Endothelial cell of umbilical vein (primary cell): ENCODE data around the gene SLC5A2. TPM values are rescaled to one million over a fixed set of nuclear protein-coding genes. Genes with fewer than 3 reads are reported as not detected.

ENCODE experiments used
- BruUV-seq: library from RNA; stranded (reverse); fragments of 400-500 nt; replicated peaks from 2 replicates; lab custom pipeline; 2021; lab: Mats Ljungman, UMichigan
- CTCF ChIA-PET: fragments of 300-600, 350-600 bp; sonication (Branson Sonifier 250); formaldehyde crosslinking; loops from one replicate; lab custom pipeline; 2021; ENCODE audit warnings: antibody characterized with exemption, inconsistent platforms; lab: Charles Lee
- POLR2A ChIA-PET: fragments of 300-600, 350-600 bp; sonication (Branson Sonifier 250); formaldehyde crosslinking; loops from one replicate; lab custom pipeline; 2021; ENCODE audit warnings: antibody characterized with exemption, inconsistent platforms; lab: Charles Lee
- DNase-seq: peaks from one replicate; pipeline ENCODE4 v3.0.0-alpha.2; 2011; ENCODE audit warnings: low read depth, low spot score
- FAIRE-seq: peaks from 2 replicates; lab custom pipeline; 2011; peaks lifted over from hg19 to GRCh38; lab: Jason Lieb, UNC
- H2AFZ ChIP-seq: 2 replicates; pipeline ENCODE4 v1.6.0; 2012; ENCODE audit warnings: low read depth, low read length, control low read depth, inconsistent platforms
- H3K27ac ChIP-seq: 2 replicates; pipeline ENCODE4 v1.5.1; 2011; ENCODE audit warnings: low read depth, mild to moderate bottlenecking, control low read depth, low read length, moderate library complexity; ENCODE audit not compliant: insufficient read depth
- H3K27me3 ChIP-seq, 2 experiments: 2 replicates each; pipeline versions ENCODE4 v1.6.0 to v1.6.1; 2011; ENCODE audit warnings: low read length in 2 of 2, mixed read lengths in 1 of 2; ENCODE audit not compliant: control insufficient read depth in 2 of 2, insufficient read depth in 2 of 2
- H3K36me3 ChIP-seq, 2 experiments: 2 replicates in 1 of 2; 3 replicates in 1 of 2; pipeline ENCODE4 v1.5.1; 2011; ENCODE audit warnings: low read length in 2 of 2, mild to moderate bottlenecking in 1 of 2, moderate library complexity in 1 of 2; ENCODE audit not compliant: control insufficient read depth in 2 of 2, insufficient read depth in 2 of 2; ENCODE audit errors: extremely low read depth in 1 of 2
- H3K4me1 ChIP-seq: 3 replicates; pipeline ENCODE4 v1.5.1; 2011; ENCODE audit warnings: mild to moderate bottlenecking, low read length; ENCODE audit not compliant: control insufficient read depth, insufficient read depth; ENCODE audit errors: extremely low read depth
- H3K4me2 ChIP-seq: 2 replicates; pipeline ENCODE4 v1.6.1; 2011; ENCODE audit warnings: low read length, control low read depth, mixed read lengths; ENCODE audit not compliant: insufficient read depth
- H3K4me3 ChIP-seq, 3 experiments: fragments of 200-600 bp in 1 of 3; sonication (generic), shearing (Covaris generic) in 1 of 3; replicated peaks in 1 of 3; 2 replicates each; pipeline ENCODE4 v1.5.1; 2011 to 2016; ENCODE audit warnings: control low read depth in 3 of 3, low read length in 3 of 3, mild to moderate bottlenecking in 2 of 3, inconsistent platforms in 1 of 3, low read depth in 1 of 3, moderate library complexity in 1 of 3; ENCODE audit not compliant: insufficient read depth in 1 of 3
- H3K79me2 ChIP-seq: 2 replicates; pipeline ENCODE4 v1.6.0; 2012; ENCODE audit warnings: low read length, inconsistent platforms; ENCODE audit not compliant: control insufficient read depth, insufficient read depth
- H3K9ac ChIP-seq: replicated peaks from 2 replicates; pipeline ENCODE3; 2011; ENCODE audit warnings: low read length, control low read depth; ENCODE audit not compliant: insufficient read depth; ENCODE audit errors: extremely low read depth
- H3K9me1 ChIP-seq: replicated peaks from 3 replicates; pipeline ENCODE4 v1.6.0; 2011; ENCODE audit warnings: mild to moderate bottlenecking, low read length; ENCODE audit not compliant: control insufficient read depth, insufficient read depth; ENCODE audit errors: extremely low read depth
- H3K9me3 ChIP-seq: replicated peaks from 2 replicates; pipeline ENCODE4 v1.5.1; 2012; ENCODE audit warnings: low read length, inconsistent platforms; ENCODE audit not compliant: control insufficient read depth, insufficient read depth
- H4K20me1 ChIP-seq: replicated peaks from 2 replicates; pipeline ENCODE3; 2011; ENCODE audit warnings: mild to moderate bottlenecking, low read length; ENCODE audit not compliant: control insufficient read depth, insufficient read depth; ENCODE audit errors: extremely low read depth
- CTCF ChIP-seq, 2 donors: IDR thresholded peaks; 1 replicate in 1 of 2; 2 replicates in 1 of 2; pipeline ENCODE4 v1.5.1; 2011; ENCODE audit warnings: low read length in 2 of 2, mild to moderate bottlenecking in 2 of 2, moderate library complexity in 2 of 2, control low read depth in 1 of 2, inconsistent platforms in 1 of 2, low read depth in 1 of 2; ENCODE audit not compliant: insufficient read depth in 1 of 2; ENCODE audit errors: extremely low read depth in 1 of 2
- FOS ChIP-seq: IDR thresholded peaks from 2 replicates; pipeline ENCODE4 v1.6.1; 2011; ENCODE audit warnings: mild to moderate bottlenecking, low read length, moderate library complexity, borderline replicate concordance; ENCODE audit not compliant: insufficient read depth
- GATA2 ChIP-seq: IDR thresholded peaks from 2 replicates; pipeline ENCODE4 v1.7.0; 2011; ENCODE audit warnings: low read depth, mild to moderate bottlenecking, moderate library complexity, mixed read lengths, low read length; ENCODE audit not compliant: insufficient read length, insufficient read depth
- JUN ChIP-seq: IDR thresholded peaks from 2 replicates; pipeline ENCODE4 v1.6.1; 2011; ENCODE audit warnings: borderline replicate concordance, low read depth; ENCODE audit not compliant: insufficient read length, insufficient read depth
- MYC ChIP-seq: IDR thresholded peaks from one replicate; pipeline ENCODE4 v1.6.1; 2011; ENCODE audit warnings: mild to moderate bottlenecking, low read depth, low read length
- POLR2A ChIP-seq: IDR thresholded peaks from 2 replicates; pipeline ENCODE4 v1.6.1; 2012; ENCODE audit warnings: low read depth, mild to moderate bottlenecking, control low read depth, low read length
- POLR2AphosphoS5 ChIP-seq: IDR thresholded peaks from 2 replicates; pipeline ENCODE4 v1.6.1; 2012; ENCODE audit warnings: low read depth, mild to moderate bottlenecking, control low read depth, low read length, moderate library complexity; ENCODE audit not compliant: insufficient read depth
- dilution Hi-C: fragments of 300-500 bp; cut with MboI; formaldehyde crosslinking; loops from one replicate; pipeline ENCODE4 v1.15.0; 2019; ENCODE audit warnings: low sequenced_read_pairs; ENCODE audit not compliant: extremely low pct_ligation_motif_present
- intact Hi-C: fragments of 100-400 bp; cut with micrococcal nuclease; formaldehyde crosslinking; loops from one replicate; pipeline ENCODE4 v1.10.0; 2022
- polyA plus RNA-seq, 4 experiments: library from polyadenylated mRNA; depleted of rRNA in 3 of 4; stranded (reverse) in 3 of 4; unstranded in 1 of 4; fragments of >200 nt; gene quantifications; 2 replicates each; pipeline versions ENCODE4 v1.2.1 to v1.2.3, GENCODE V29; 2011 to 2012; ENCODE audit warnings: missing spikeins in 1 of 4
- total RNA-seq: library from RNA; stranded (reverse); gene quantifications from 2 replicates; pipeline ENCODE4 v1.2.3, GENCODE V29; 2021
- TF ChIP-seq, protein P1 (sequence below): IDR thresholded peaks from 2 replicates; pipeline ENCODE4 v1.6.1; 2011; ENCODE audit not compliant: insufficient read depth, insufficient read length

Gene SLC5A2
- total and polyA plus RNA-seq, 2 donors (not counting 3 experiments of a cell fraction or from before 2014, with no cell fraction given), result 0.03 TPM; not detected in 1

- TF ChIP-seq, protein P1, sequence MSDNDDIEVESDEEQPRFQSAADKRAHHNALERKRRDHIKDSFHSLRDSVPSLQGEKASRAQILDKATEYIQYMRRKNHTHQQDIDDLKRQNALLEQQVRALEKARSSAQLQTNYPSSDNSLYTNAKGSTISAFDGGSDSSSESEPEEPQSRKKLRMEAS, result no peak
- TF ChIP-seq GATA2, result no peak
- TF ChIP-seq CTCF (IDR thresholded peaks at IDR 0.05; ENCODE audit: extremely low read depth in 1 of 2, insufficient read depth in 1 of 2, low read depth in 1 of 2, low read length in 2 of 2), result no peak
- no peak for TF ChIP-seq FOS
- TF ChIP-seq MYC, result no peak
- TF ChIP-seq POLR2A, result no peak
- no peak for TF ChIP-seq POLR2AphosphoS5
- no peak for TF ChIP-seq JUN
- dilution Hi-C loops, result no loop called here
- H2AFZ ChIP-seq, result no peak overlapping the region
- H3K27me3 ChIP-seq, result peaks cover 3 to 24% of the 10 kb centered on the region in 2 experiments
- no peaks in the 10 kb centered on the region for H3K36me3 ChIP-seq
- intact Hi-C loops, result no loop called here
- peaks cover 16% of the 10 kb centered on the region for H3K4me1 ChIP-seq
- ChIA-PET CTCF (no interaction called here), POLR2A (interaction anchor here (1.3 kb wide), 1 partner anchor 8 kb away, joined by 3 read pairs; no protein-coding TSS in a partner anchor)
- H4K20me1 ChIP-seq, result no peaks in the 10 kb centered on the region
- H3K79me2 ChIP-seq, result no peaks in the 10 kb centered on the region
- H3K27ac ChIP-seq, result no peak overlapping the region
- no peaks in the 10 kb centered on the region for H3K9me1 ChIP-seq
- H3K9me3 ChIP-seq, result no peaks in the 10 kb centered on the region
- no TSS peak for BruUV-seq
- no peak for FAIRE-seq
- H3K4me3 ChIP-seq, result no peak overlapping the region
- no peak overlapping the region for H3K9ac ChIP-seq
- no peak for DNase-seq
- no peak overlapping the region for H3K4me2 ChIP-seq
Measured at GRCh38 chr16:31485571-31485970, 2.6 kb downstream of the SLC5A2 start.
